Measurements from ENCODE around the gene CCDC38.

The CCDC38 gene

GRCh38 chr12:95820096-95820703, 122.2 kb downstream of the CCDC38 start:
- Histone ChIP-seq H3K4me3 (ENCODE audit: insufficient read depth, low read depth, low read length, poor library complexity, severe bottlenecking) (no peak overlapping the region), H3K27me3 (replicated peaks; ENCODE audit: control insufficient read depth, insufficient read depth, low read length, poor library complexity, severe bottlenecking) (no peaks in the 10 kb centered on the region), H3K36me3 (ENCODE audit: control insufficient read depth, insufficient read depth, low read length) (no peaks in the 10 kb centered on the region), H3K4me1 (ENCODE audit: control insufficient read depth, insufficient read depth, low read length, poor library complexity, severe bottlenecking) (no peaks in the 10 kb centered on the region), H3K9me3 (ENCODE audit: control insufficient read depth, low read length) (no peaks in the 10 kb centered on the region), H3K27ac (ENCODE audit: insufficient read depth, low read length, poor library complexity, severe bottlenecking) (no peak overlapping the region)
- no peak for DNase-seq
